ENCODE data around the gene RALGAPA2. TPM values are rescaled to one million over a fixed set of nuclear protein-coding genes. Genes with fewer than 3 reads are reported as not detected.

RALGAPA2 gene
- total RNA-seq, 2 experiments from 2014 or later: 21.2 to 21.9 TPM

- H3K4me1 ChIP-seq (ENCODE audit: insufficient read depth, low read length): no peaks in the 10 kb centered on the region
- DNase-seq (no peak), ATAC-seq (ENCODE audit: poor library complexity) (no peak)
- no peak overlapping the region for H3K4me3 ChIP-seq (ENCODE audit: low read length)
- POLR2A ChIA-PET: no interaction called here
- Mint-ChIP-seq H3K4me1 (ENCODE audit: low read depth) (peaks cover 5% of the 10 kb centered on the region), H3K27ac (no peak overlapping the region), H3K36me3 (ENCODE audit: low read depth) (peaks cover 38% of the 10 kb centered on the region), H3K4me3 (no peak overlapping the region), H3K9me3 (no peaks in the 10 kb centered on the region), H3K27me3 (no peaks in the 10 kb centered on the region)
- TF ChIP-seq, protein P1, sequence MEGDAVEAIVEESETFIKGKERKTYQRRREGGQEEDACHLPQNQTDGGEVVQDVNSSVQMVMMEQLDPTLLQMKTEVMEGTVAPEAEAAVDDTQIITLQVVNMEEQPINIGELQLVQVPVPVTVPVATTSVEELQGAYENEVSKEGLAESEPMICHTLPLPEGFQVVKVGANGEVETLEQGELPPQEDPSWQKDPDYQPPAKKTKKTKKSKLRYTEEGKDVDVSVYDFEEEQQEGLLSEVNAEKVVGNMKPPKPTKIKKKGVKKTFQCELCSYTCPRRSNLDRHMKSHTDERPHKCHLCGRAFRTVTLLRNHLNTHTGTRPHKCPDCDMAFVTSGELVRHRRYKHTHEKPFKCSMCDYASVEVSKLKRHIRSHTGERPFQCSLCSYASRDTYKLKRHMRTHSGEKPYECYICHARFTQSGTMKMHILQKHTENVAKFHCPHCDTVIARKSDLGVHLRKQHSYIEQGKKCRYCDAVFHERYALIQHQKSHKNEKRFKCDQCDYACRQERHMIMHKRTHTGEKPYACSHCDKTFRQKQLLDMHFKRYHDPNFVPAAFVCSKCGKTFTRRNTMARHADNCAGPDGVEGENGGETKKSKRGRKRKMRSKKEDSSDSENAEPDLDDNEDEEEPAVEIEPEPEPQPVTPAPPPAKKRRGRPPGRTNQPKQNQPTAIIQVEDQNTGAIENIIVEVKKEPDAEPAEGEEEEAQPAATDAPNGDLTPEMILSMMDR (IDR thresholded peaks at IDR 0.05): no peak
- H3K27ac ChIP-seq (ENCODE audit: low read depth in 1 of 2, low read length in 2 of 2): no peak overlapping the region
- H3K36me3 ChIP-seq (ENCODE audit: insufficient read depth, low read length): no peaks in the 10 kb centered on the region
- no peaks in the 10 kb centered on the region for H3K9me3 ChIP-seq (ENCODE audit: control insufficient read depth in 1 of 2, insufficient read depth in 1 of 2, low read length in 2 of 2)
- intact Hi-C loops (cut with DNase I, micrococcal nuclease): no loop called here
- CTCF ChIA-PET: no interaction called here
- H3K27me3 ChIP-seq (ENCODE audit: control insufficient read depth in 1 of 2, insufficient read depth in 2 of 2, low read length in 2 of 2): no peaks in the 10 kb centered on the region
These were observed 270.0 kb downstream of the RALGAPA2 start for GRCh38 chr20:20442466-20442865.

GRCh38 chr20:20440886-20441658 is 271.4 kb downstream of the RALGAPA2 start:
- Histone ChIP-seq H3K36me3 (ENCODE audit: insufficient read depth, low read length) (no peaks in the 10 kb centered on the region), H3K4me1 (ENCODE audit: insufficient read depth, low read length) (no peaks in the 10 kb centered on the region), H3K27me3 (ENCODE audit: control insufficient read depth in 1 of 2, insufficient read depth in 2 of 2, low read length in 2 of 2) (no peaks in the 10 kb centered on the region), H3K4me3 (ENCODE audit: low read length) (no peak overlapping the region), H3K9me3 (ENCODE audit: control insufficient read depth in 1 of 2, insufficient read depth in 1 of 2, low read length in 2 of 2) (no peaks in the 10 kb centered on the region), H3K27ac (ENCODE audit: low read depth in 1 of 2, low read length in 2 of 2) (no peak overlapping the region)
- Mint-ChIP-seq H3K36me3 (ENCODE audit: low read depth) (peaks cover 41% of the 10 kb centered on the region), H3K4me1 (ENCODE audit: low read depth) (peaks cover 5% of the 10 kb centered on the region), H3K27ac (no peak overlapping the region), H3K27me3 (no peaks in the 10 kb centered on the region), H3K9me3 (no peaks in the 10 kb centered on the region), H3K4me3 (no peak overlapping the region)
- ChIA-PET CTCF (no interaction called here), POLR2A (interaction anchor here (0.8 to 1.2 kb wide), 2 partner anchors 11 to 28 kb away, joined by 3 to 4 read pairs; no protein-coding TSS in a partner anchor)
- ATAC-seq (ENCODE audit: poor library complexity) (no peak), DNase-seq (no peak)
- intact Hi-C loops (cut with DNase I, micrococcal nuclease): no loop called here
- TF ChIP-seq, protein P1 (IDR thresholded peaks at IDR 0.05): no peak

DNA sequence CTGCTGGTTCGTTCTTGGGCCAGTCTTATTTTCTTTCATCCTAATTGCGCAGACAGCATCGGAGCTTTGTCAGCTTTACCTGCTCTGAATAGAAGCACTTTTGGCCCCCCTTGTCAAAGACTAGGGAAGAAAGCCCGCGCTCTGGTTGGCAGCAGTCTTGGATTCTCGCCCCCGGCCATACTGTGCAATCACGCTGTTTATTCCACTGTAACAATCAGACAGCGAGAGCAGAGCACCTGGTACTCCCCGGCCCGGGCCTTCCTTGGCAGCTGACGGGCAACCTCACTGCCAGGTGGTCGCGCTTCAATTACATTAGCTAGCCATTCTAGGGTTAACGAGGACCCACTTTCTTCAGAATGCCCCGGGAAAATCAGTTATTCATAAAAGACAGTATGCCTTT is 272.0 kb downstream of the RALGAPA2 start:
- Histone ChIP-seq H3K4me3 (ENCODE audit: low read length) (no peak overlapping the region), H3K9me3 (ENCODE audit: control insufficient read depth in 1 of 2, insufficient read depth in 1 of 2, low read length in 2 of 2) (no peaks in the 10 kb centered on the region), H3K36me3 (ENCODE audit: insufficient read depth, low read length) (no peaks in the 10 kb centered on the region), H3K4me1 (ENCODE audit: insufficient read depth, low read length) (no peaks in the 10 kb centered on the region), H3K27ac (ENCODE audit: low read depth in 1 of 2, low read length in 2 of 2) (no peak overlapping the region), H3K27me3 (ENCODE audit: control insufficient read depth in 1 of 2, insufficient read depth in 2 of 2, low read length in 2 of 2) (no peaks in the 10 kb centered on the region)
- intact Hi-C loops (cut with DNase I, micrococcal nuclease): no loop called here
- no peak overlapping the region for H3K27ac Mint-ChIP-seq
- peaks cover 43% of the 10 kb centered on the region for H3K36me3 Mint-ChIP-seq (ENCODE audit: low read depth)
- TF ChIP-seq, protein P1 (IDR thresholded peaks at IDR 0.05): no peak
- ATAC-seq (ENCODE audit: poor library complexity): no peak
- no peaks in the 10 kb centered on the region for H3K27me3 Mint-ChIP-seq
- no peaks in the 10 kb centered on the region for H3K9me3 Mint-ChIP-seq
- ChIA-PET CTCF (no interaction called here), POLR2A (interaction anchor here (0.8 to 1.2 kb wide), 2 partner anchors 11 to 27 kb away, joined by 3 to 4 read pairs; no protein-coding TSS in a partner anchor)
- no peak for DNase-seq
- no peak overlapping the region for H3K4me3 Mint-ChIP-seq
- peaks cover 5% of the 10 kb centered on the region for H3K4me1 Mint-ChIP-seq (ENCODE audit: low read depth)

All from CD4-positive, alpha-beta T cell (primary cell).